Stimulated activated CD8-positive, alpha-beta memory T cell treated with anti-CD3 and anti-CD28 coated beads, Interleukin-2, amount 100 ng/mL, for 1 hour (primary cell): ENCODE results near the gene RXRB.

Experiments used
- DNase-seq, 2 donors: peaks; one replicate each; pipeline ENCODE4 v3.0.0-alpha.2; 2020; ENCODE audit warnings: low read depth in 2 of 2

Gene RXRB

DNA sequence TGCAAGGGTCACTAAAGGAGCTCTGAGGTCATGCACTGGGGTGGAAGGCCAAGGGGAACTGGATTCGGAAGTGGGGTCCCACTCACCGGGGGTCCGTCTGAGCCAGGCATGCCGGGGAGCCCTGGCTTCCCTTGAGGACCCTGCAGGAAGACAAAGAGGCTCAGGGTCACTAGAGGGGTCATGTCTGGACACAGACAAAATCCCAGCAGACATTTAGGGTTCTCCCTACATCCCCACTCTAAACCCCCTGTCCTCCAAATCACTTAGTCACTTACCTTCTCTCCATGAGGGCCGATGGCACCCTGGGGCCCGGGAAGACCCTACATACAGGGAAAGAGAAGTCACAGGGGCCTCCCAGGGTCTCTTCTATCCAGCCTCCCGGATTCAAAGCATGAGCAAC, 23.6 kb downstream of the RXRB start:
- DNase-seq: no peak

DNA sequence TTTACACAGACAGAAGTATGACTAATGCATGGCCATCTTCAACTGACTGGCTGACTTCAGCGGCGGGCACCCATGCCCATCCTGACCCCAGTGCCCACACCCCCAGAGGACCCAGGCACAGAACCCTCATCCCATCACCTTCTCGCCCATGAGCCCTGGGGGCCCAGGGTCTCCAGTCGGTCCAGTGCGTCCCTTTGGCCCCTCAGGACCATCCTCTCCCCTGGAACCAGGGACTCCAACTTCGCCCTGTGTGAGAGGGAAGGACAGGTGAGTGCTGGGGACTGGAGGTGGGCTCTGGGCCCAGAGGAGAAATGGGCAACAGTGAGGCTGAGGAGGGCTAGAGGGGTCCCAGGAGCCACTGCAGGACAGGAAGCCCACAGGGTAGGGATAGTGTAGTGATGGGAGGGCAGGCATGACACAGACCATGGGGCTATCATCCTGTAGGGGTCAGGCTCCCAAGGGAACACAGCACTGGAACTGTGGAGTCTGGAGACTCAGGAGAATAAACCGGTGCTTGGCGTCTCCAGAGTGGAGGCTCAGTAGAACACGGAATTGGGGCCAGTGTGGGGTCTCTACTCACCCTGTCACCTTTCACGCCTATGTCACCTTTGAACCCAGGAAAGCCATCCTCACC, 24.9 kb downstream of the RXRB start:
- DNase-seq: no peak

DNA sequence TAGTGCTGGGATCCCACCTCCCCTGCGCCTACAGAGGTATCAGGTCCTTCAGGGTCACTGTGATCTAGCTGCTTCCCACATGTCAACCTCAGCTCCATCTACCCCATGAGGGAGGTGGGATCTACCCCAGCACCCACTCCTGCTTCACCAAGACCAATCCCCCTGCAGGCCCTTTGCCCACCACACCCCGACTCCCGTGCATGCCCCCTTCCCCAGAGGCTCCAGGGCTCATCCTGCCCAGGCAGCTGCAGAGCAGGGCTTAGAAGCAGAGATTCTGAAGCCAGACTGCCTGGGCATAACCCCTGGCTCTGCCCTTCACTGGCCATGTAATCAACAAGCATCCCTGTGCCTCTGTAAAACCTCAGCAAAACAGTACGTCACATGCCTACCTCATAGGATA, 25.7 kb downstream of the RXRB start:
- no peak for DNase-seq

DNA sequence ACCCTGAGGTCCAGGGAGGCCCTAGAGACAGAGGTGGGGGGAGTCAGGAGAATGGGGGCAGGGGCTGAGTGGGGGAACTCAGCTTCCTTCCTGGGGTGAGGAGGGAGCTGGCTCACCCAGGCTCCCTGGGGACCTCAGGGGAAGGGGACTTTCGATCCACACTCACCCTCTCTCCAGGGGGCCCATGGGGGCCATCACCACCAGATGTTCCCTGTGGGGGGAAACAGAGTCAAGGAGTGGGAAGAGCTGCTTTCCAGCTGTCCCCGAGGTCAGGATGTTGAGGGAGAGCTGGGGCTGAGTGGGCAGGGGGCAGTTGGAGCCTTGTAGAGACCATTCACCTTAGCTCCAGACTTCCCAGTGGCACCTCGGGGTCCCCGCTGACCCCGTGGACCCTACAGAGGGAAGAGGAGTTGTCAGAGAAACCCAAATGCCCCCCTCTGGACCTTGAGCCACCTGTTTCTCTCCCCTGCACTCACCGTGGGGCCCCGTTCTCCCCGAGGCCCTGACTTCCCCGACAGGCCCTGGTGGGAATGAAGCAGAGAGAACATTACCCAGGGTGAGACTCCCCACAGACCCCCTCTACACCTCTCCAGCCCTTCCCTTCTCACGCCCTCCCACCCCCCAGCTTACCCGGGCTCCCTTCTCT, 26.8 kb downstream of the RXRB start:
- no peak for DNase-seq

DNA sequence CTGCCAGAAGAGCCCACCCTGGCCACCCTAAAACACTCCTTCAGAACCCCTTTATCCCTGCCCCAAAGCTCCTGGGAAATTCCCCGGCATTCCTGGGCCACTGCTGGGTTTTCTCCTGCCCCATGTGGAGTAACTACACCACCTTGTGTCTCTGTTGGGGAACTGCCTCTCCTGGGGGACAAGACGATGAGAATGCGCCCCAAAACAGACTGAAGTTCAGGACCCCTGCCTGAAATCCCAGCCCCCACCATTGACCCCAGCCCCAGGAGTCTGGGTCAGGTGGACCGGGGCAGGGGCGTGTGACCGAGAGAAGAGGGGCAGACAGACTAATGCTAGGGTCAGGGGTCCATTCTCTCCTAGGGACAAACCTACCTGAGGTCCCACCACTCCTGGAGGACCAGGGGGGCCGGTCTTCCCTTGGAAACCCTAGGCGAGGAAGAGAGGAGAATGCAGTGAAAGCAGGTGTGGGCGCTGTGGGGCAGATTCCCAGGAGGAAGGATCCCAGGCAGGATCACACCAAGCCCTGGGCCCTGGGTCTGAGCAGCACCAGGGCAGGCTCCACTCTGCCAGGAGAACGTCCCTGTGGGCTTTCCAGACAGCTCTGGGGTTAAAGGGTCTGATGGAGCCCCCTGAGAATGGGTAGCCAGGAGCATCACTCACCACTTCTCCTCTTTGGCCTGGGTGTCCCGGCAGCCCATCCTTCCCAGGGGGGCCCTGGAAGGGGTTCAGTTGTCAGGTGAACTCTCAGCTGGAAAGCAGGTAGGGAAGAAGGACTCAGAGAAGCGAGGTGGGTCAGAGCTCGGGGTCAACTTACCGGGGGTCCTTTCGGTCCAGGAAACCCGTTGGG, 27.6 kb downstream of the RXRB start:
- DNase-seq: no peak

DNA sequence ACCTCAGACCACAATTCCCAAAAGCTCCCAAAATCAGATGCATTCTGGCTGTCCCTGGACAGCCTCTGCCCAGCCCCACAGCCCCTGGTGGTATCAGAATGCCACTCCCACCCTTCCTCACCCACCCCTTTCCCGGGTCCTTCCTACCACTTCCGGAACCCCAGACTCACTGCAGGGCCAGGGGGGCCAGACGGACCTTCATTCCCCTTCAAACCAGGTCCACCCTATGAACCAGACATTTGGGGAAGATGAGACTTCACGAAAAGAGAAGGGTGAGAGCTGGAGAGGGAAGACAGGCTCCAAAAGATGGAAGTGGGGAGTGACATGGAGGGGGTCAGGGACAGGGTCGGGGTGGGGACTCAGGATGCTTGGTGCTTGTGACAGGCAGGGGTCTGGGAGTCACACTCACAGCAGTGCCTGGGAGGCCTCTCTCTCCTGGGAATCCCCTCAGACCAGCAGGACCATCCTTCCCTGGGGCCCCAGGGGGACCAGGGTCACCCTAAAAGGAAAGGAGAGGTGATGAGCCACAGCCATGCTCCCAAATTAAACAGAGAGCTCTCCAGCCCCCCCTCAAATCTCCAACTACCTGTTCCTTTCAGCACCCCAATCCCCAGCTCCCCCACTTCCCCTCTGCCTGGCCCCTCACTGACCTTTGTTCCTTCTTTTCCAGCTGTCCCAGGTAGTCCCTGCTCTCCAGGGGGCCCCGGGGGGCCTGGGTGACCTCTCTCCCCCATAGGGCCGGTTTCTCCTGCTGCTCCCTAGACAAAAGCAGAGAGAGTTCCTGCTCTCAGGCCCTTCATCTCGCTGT, 28.4 kb downstream of the RXRB start:
- no peak for DNase-seq

DNA sequence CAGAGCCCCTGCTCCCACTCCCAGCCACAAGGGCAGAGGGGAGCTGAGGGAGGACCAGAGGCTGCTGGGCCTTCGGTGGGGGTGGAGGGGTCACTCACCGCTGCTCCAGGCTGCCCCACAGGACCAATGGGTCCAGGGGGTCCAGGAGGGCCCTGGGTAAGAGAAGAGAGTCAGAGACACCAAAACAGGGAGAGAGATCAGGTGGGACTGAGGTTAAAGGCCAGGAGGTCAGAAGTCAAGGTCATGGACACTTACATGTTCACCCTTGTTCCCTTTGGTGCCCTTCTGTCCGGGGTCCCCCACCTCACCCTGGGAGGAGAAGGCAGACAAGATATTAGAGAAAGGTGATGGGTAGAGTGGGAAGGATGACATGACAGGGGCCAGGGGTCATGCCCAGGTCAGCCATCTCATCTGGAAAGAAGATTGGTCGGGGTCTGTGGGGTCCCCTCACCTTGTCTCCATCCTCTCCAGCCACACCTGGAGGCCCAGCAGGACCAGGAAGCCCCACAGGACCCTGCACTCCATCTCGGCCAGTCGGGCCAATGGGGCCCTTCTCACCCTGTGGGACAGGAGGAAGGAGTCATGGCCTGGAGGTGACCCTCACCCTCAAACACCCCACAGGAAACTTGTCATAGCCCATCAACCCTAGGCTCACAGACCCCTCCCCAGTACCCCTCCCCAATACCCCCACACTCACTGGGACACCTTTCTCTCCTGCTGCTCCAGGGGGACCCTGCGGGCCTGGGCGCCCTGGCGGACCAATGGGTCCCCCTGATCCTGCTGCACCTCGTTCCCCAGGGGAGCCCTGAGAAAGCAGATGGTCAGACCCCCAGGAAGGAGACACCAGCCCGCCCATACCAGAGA, 29.2 kb downstream of the RXRB start:
- no peak for DNase-seq

DNA sequence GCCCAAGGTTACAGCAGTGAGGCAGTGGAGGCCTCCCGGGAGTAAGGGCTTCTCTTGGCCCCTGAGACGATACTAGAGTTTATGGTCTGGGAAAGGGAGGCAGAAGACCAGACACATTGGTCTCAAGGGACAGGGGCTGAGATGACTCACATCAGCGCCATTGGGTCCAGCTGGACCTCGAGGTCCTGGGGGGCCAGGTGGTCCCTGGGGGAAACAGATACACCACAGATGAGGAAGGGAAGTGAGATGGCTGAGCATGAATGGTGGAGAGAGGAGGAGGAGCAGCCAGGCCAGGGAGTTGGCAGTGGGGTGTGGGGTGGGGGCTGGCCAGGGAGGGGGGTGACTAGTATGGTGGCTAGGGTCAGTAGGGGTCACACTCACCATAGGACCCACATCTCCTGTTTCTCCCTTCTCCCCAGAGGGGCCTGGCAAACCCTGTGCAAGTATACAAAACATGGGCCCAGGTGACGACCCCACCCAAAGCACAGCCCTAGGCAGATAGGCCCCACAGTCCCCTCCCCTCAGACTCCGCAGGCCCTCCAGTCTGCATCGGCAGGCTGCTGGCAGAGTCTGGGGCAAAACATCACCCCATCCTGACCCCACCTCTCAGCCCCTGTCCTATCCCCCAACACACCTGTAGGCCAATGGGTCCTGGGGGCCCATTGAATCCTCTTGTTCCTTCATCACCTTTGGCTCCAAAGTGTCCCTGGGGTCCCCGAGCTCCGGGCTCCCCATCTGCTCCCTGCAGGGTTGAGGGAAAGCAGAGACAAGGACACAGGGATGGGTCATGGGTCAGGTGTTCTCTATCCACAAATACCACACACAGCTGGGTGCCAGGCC, 30.1 kb downstream of the RXRB start:
- DNase-seq: no peak

DNA sequence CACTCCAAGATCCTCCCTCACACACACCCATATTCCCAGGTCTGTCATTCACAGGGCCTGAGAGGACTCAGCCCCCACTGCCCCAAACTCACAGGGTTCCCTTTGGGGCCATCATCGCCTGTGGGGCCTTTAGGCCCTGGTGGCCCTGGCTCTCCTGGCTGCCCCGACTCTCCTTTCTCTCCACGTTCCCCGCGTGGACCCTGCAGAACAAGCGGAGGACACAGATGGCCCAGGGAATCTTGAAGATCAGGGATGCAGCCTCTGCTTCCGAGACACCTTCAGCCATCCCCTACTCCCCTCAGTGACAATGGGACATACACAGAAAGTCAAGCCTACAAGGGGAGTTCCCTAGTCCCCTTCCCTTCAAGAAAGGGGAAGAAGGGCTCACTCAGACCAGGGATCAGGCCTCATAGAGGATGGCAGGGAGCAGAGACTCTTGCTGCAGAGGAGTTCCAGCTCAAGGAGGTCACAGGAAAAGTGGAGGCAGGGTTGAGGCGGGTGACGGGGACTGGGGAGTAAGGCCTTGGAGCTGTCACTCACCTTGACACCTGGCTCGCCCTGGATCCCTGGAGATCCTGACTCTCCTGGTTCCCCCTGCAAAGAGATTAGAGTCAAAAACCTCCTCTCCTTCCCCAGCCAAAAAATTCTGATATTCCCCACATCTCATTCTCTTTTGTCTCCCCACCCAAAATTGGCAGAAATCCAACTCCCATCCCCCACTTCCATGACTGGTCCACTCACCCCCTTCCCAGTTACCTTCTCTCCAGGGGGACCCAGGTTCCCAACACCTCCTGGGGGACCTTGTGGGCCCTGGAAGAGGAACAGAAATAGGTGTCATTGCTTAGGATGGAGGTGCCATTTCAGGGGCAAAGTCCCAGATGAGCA, 30.9 kb downstream of the RXRB start:
- DNase-seq: no peak

DNA sequence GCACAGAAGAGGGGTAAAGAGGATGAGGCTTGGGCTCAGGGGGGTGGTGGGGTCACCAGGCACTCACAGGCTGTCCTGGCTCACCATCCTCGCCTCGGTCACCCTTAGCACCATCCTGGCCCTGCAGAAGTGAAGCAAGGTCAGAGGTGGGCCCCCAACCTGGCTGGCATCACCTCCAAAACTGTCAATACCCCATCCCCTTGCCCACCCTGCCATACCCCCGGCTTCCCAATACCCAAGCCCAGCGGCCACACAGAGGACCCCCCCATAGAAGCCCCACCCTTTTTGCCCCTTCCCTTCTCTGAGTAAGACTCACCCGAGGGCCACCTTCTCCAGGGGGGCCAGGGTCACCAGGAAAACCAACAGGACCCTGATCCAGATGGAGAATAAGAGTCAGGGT, 31.8 kb downstream of the RXRB start:
- no peak for DNase-seq

DNA sequence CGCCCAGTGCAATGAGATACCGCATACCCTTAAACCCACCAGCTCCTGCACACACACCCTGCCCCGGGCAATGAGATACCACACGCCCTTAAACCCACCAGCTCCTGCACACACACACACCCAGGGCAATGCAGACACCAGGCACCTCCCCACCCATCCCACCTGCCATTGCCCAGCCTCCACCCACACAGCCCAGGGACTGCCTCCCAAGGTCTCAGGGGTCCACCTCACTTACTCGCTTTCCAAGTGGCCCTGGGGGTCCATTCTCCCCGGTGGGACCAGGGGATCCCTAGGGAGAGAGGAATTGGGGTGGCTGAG, 32.2 kb downstream of the RXRB start:
- DNase-seq: no peak

DNA sequence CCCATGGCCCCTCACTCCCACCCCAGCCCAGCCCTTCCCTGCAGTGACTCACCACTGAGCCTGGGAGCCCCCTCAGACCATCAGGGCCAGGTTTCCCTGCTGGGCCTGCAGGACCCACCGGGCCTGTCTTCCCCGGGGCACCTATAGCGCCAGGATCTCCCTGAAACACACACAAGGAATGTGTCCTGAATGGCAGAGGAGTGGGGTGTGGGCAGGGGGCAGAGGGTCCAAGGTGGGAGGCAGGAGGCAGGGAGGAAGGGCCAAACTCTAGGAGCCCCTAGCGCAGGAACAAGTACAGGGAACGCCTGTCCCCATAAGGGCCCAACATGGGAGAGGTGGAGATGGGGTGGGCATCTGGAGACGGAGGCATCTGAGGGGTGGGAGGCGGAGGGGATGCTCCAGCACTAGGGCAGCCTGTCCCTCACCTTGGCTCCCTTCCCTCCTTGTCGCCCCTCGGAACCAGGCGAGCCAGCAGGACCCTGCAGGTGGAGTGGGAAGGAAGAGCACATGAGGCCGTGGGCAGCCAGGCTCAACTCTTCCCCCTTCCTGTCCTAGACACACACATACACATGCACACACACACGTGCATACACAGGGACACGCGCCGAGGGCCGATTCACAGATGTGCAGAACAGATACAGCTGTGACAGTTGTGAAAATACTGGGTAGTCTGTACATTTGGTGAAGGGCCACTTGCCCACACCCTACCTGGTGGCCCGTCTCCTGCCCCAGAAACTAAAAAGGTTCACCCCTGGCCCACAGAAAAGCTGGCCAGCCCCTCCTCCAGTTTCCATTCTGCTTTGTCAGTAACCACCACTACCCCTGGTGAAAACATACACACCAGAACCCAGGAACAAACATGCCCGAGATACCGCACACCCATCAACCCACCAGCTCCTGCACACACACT, 32.8 kb downstream of the RXRB start:
- no peak for DNase-seq

DNA sequence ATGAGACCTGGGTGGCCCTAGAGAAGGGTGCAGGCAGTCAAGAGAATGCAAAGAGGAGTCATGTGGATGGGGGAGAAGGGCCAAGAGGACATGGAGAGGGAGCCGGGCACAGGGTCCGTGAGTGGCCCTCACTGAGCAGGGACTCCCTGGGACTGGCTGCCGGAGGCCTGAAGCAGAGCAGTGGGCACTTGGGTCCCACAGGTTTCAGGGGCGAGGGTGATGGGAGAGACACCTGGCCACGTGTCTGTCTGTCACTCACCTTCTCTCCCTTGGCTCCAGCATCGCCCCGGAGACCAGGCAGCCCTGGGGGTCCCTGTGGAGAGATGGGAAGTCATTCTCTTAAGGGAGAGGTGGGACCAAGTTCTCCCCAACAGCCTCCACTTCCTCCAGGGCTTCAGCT, 33.7 kb downstream of the RXRB start:
- no peak for DNase-seq

DNA sequence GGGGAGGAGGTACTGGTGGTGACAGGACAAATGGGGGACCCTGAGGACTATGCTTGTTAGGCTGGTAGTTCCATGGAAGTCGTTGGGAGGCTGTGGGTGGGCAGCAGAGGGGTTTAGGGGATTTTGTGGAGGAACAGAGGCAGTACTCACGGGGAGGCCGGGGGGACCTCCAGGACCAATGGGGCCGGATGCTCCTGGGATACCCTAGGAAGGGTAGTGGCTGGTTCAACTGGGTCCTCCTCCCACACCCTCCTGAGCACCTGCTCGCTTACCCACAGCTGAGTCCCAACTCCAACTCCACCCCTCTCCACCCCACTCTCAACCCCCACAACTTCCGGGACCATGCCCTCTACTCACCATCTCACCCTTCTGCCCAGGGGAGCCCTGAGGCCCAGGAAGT, 34.1 kb downstream of the RXRB start:
- DNase-seq: no peak

DNA sequence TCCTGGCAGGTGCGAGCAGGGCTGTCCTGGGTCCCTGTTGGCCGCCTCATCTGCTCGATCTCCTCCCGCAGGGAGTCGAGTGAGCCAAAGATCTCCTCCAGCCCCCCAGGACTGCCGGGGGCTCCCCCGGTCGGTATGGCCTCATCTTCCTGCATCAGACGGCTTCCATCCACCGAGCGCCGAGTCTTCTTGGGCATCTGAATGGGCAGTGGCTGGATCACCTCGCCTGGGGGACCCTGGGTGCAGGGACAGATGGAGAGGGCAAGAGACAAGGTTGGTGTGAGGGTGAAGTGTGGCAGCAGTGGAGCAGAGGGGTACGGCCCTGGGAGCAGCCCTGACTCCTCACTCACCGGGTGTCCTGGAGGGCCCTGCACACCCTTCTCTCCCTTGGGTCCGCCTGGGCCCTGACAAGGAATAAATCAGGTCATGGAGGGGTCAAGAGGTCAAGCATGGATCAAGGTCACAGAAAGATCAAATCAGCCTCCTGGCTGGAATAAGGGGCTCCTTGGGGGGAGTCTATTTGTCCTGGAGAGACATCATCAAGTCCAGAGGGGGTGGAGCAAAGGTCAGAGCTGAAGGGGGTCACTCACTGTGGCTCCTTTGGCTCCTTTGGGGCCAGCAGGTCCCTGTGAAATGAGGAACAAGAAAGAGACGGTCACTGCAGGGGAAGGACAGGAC, 34.7 kb downstream of the RXRB start:
- no peak for DNase-seq

DNA sequence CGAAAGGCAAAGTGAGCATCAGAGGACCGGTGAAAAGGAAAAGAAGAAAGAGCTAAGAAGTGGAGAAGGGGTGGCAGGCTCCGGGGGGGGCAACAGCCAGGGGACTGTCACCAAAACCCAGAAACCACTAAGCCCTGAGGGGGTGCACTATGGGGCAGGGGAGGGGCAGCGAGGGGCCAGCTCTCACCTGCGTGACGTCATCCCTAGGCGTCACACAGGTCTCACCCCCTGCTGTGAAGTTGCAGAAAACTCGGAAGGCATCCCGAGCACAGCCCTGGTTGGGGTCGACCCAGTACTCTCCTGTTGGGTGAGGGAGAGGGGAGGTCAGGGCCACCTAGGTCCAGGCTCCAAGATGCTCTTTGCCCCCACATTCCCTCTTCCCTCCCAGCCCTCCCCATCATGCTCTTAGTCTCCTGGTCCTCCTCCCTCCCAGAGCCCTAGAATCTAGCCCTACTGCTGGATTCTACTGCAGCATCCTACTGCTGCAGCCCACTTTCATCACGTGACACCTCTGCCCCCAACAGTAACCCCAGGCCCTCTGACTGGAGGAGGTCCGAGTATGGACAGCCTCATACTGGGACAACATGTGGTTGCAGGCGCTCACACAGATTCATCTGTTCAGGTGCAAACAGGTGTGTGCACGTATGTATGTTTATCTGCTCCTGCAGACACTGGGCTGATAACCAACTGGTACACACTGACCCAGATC, 35.6 kb downstream of the RXRB start:
- no peak for DNase-seq

DNA sequence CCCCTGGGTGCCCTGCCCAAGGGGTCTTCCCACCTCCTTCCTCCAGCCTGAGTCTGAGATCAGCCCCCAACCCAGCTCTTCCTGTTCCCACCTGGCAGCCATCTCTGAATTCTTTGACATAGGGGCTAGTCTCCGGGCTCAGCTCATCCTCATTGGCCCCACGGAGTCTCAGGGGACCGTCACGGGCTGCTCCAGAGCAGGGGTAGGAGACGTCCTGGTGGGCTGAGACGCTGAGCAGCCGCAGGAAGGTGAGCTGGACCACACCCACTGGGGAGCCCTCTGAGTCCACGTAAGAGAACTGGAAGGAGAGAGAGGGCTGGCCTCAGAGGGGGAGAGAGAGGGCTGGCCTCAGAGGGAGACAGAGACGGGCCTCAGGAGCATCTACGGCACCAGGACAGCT, 36.3 kb downstream of the RXRB start:
- no peak for DNase-seq
